ENCODE data around the gene MARCHF6. TPM values are rescaled to one million over a fixed set of nuclear protein-coding genes. Genes with fewer than 3 reads are reported as not detected.

Gene MARCHF6
- total and polyA plus RNA-seq, 4 donors = 35.4 to 185 (median 105) TPM

DNA sequence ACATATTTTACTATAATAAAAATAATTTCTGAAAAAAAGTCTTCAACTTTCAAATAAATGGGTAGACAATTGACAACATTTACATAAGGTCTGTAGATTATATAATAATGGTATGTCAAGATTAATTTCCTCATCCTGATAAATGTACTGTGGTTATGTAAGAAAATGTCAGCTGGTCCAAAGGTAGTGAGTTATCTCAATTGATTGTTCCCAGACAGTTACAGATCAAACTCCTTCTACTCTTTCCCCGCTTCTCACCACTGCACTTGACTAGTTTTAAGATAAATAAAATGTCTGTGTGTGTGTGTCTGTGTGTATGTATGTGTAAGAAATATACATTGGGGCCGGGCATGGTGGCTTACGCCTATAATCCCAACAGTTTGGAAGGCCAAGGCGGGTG, 16.4 kb upstream of the MARCHF6 start:
- TF ChIP-seq, protein P1, sequence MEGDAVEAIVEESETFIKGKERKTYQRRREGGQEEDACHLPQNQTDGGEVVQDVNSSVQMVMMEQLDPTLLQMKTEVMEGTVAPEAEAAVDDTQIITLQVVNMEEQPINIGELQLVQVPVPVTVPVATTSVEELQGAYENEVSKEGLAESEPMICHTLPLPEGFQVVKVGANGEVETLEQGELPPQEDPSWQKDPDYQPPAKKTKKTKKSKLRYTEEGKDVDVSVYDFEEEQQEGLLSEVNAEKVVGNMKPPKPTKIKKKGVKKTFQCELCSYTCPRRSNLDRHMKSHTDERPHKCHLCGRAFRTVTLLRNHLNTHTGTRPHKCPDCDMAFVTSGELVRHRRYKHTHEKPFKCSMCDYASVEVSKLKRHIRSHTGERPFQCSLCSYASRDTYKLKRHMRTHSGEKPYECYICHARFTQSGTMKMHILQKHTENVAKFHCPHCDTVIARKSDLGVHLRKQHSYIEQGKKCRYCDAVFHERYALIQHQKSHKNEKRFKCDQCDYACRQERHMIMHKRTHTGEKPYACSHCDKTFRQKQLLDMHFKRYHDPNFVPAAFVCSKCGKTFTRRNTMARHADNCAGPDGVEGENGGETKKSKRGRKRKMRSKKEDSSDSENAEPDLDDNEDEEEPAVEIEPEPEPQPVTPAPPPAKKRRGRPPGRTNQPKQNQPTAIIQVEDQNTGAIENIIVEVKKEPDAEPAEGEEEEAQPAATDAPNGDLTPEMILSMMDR (IDR thresholded peaks at IDR 0.05; ENCODE audit: control extremely low read depth, extremely low read depth) = no peak
- Histone ChIP-seq H3K9me3 (ENCODE audit: control insufficient read depth in 4 of 4, insufficient read depth in 3 of 4, low read length in 3 of 4) (peaks cover 0 to 5% (median 0%) of the 10 kb centered on the region in 4 donors), H3K27ac (ENCODE audit: low read depth in 1 of 2, low read length in 1 of 2) (no peak overlapping the region), H3K27me3 (ENCODE audit: control insufficient read depth in 3 of 3, insufficient read depth in 3 of 3, low read length in 2 of 3) (no peaks in the 10 kb centered on the region), H3K36me3 (ENCODE audit: control insufficient read depth in 4 of 4, insufficient read depth in 4 of 4, low read length in 4 of 4) (no peaks in the 10 kb centered on the region), H3K4me1 (ENCODE audit: control insufficient read depth in 5 of 5, insufficient read depth in 5 of 5, low read length in 5 of 5) (peaks cover 0 to 19% (median under 1%) of the 10 kb centered on the region in 5 donors), H3K9ac (ENCODE audit: insufficient read depth in 1 of 2, low read length in 2 of 2) (no peak overlapping the region), H3K4me3 (no peak overlapping the region)
- ATAC-seq (ENCODE audit: insufficient read depth, low FRiP score) (no peak), DNase-seq (no peak)
- 96 to 97% methylated on average over 4 of the region's 4 CpGs for WGBS, 2 donors

DNA sequence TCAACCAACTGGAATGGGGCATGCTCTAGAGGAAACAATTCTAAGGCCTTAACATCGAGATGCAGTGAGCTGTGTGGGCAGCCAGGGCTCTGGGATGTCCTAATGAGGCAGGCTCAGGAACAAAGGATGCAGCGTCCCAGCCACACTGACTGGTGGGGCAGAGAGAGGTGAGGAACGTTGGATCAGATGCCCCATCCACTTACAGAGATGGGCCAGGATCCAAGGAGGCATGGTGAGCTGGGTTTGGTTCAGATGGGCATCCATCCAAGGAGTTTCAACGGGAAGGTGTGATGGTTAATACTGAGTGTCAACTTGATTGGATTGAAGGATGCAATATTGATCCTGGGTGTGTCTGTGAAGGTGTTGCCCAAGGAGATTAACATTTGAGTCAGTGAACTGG, 15.5 kb upstream of the MARCHF6 start:
- no peak for DNase-seq
- TF ChIP-seq, protein P1 (IDR thresholded peaks at IDR 0.05; ENCODE audit: control extremely low read depth, extremely low read depth) = no peak
- peaks cover 0 to 5% (median 0%) of the 10 kb centered on the region in 4 donors for H3K9me3 ChIP-seq (ENCODE audit: control insufficient read depth in 4 of 4, insufficient read depth in 3 of 4, low read length in 3 of 4)
- no peaks in the 10 kb centered on the region for H3K36me3 ChIP-seq (ENCODE audit: control insufficient read depth in 4 of 4, insufficient read depth in 4 of 4, low read length in 4 of 4)
- H3K27ac ChIP-seq (ENCODE audit: low read depth in 1 of 2, low read length in 1 of 2) = no peak overlapping the region
- peaks cover 0 to 12% (median 0%) of the 10 kb centered on the region in 5 donors for H3K4me1 ChIP-seq (ENCODE audit: control insufficient read depth in 5 of 5, insufficient read depth in 5 of 5, low read length in 5 of 5)
- WGBS, 2 donors = 80 to 81% methylated on average over 4 of the region's 4 CpGs
- H3K9ac ChIP-seq (ENCODE audit: insufficient read depth in 1 of 2, low read length in 2 of 2) = no peak overlapping the region
- H3K4me3 ChIP-seq = no peak overlapping the region
- H3K27me3 ChIP-seq (ENCODE audit: control insufficient read depth in 3 of 3, insufficient read depth in 3 of 3, low read length in 2 of 3) = no peaks in the 10 kb centered on the region
- no peak for ATAC-seq (ENCODE audit: insufficient read depth, low FRiP score)

DNA sequence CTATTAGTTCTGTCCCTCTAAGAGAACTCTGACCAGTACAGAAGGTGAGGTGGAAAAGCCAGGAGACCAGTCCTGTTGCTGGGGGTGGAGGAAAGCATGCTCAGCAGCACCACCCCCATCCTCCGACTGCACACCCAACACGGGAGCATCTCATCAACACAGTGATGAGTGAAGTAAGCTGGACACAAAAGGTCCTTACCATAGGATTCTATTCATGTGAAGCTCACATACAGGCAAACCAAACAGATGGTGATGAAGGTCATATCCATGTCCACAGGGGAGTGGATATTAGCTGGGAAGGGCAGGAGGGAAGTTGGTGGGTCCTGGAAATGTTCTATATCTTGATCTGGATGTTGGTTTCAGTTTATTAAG, 14.8 kb upstream of the MARCHF6 start:
- no peak for ATAC-seq (ENCODE audit: insufficient read depth, low FRiP score)
- Histone ChIP-seq H3K36me3 (ENCODE audit: control insufficient read depth in 4 of 4, insufficient read depth in 4 of 4, low read length in 4 of 4) (no peaks in the 10 kb centered on the region), H3K27ac (ENCODE audit: low read depth in 1 of 2, low read length in 1 of 2) (no peak overlapping the region), H3K9ac (ENCODE audit: insufficient read depth in 1 of 2, low read length in 2 of 2) (no peak overlapping the region), H3K4me1 (ENCODE audit: control insufficient read depth in 5 of 5, insufficient read depth in 5 of 5, low read length in 5 of 5) (peaks cover 0 to 8% (median 0%) of the 10 kb centered on the region in 5 donors), H3K27me3 (ENCODE audit: control insufficient read depth in 3 of 3, insufficient read depth in 3 of 3, low read length in 2 of 3) (no peaks in the 10 kb centered on the region), H3K4me3 (no peak overlapping the region), H3K9me3 (ENCODE audit: control insufficient read depth in 4 of 4, insufficient read depth in 3 of 4, low read length in 3 of 4) (peaks cover 0 to 5% (median 0%) of the 10 kb centered on the region in 4 donors)
- 90 to 98% methylated on average over 2 of the region's 2 CpGs for WGBS, 2 donors
- TF ChIP-seq, protein P1 (IDR thresholded peaks at IDR 0.05; ENCODE audit: control extremely low read depth, extremely low read depth) = no peak
- DNase-seq = no peak
